ENCODE results near the gene TPCN2. TPM values are rescaled to one million over a fixed set of nuclear protein-coding genes. Genes with fewer than 3 reads are reported as not detected.
A peak's percentile ranks its signal among the peaks of the same experiment; 100 is the strongest.

The TPCN2 gene
- polyA plus RNA-seq, 3 donors: 29.3 to 52.8 (median 31.5) TPM

GRCh38 chr11:69092263-69092662, 43.5 kb downstream of the TPCN2 start:
- Histone ChIP-seq H3K4me3 (replicated peaks in 1 of 3; ENCODE audit: low read depth in 2 of 3, low read length in 3 of 3) (no peak overlapping the region), H3K4me2 (replicated peaks; ENCODE audit: extremely low read depth, low read length, poor library complexity, severe bottlenecking) (no peak overlapping the region), H3K4me1 (ENCODE audit: control insufficient read depth in 1 of 2, insufficient read depth in 2 of 2, low read length in 2 of 2) (no peaks in the 10 kb centered on the region), H3K27me3 (ENCODE audit: control insufficient read depth in 2 of 2, insufficient read depth in 2 of 2, low read length in 2 of 2) (no peaks in the 10 kb centered on the region), H3K79me2 (ENCODE audit: insufficient read depth, low read length) (no peaks in the 10 kb centered on the region), H4K20me1 (ENCODE audit: insufficient read depth, low read length) (peaks cover 84% of the 10 kb centered on the region), H3K36me3 (replicated peaks in 1 of 2; ENCODE audit: control insufficient read depth in 1 of 2, insufficient read depth in 2 of 2, low read length in 2 of 2) (peaks cover 45 to 56% of the 10 kb centered on the region in 2 donors), H2AFZ (ENCODE audit: insufficient read depth, low read depth, low read length, poor library complexity, severe bottlenecking) (no peak overlapping the region), H3K9ac (ENCODE audit: insufficient read depth, low read length, poor library complexity, severe bottlenecking) (no peak overlapping the region), H3K27ac (ENCODE audit: low read depth in 1 of 2, low read length in 2 of 2) (no peak overlapping the region), H3K9me3 (replicated peaks in 1 of 2; ENCODE audit: control insufficient read depth in 1 of 2, insufficient read depth in 1 of 2, low read length in 2 of 2) (no peaks in the 10 kb centered on the region)
- Mint-ChIP-seq H3K27me3 (ENCODE audit: low read depth in 3 of 3) (peaks cover 3 to 5% (median 3%) of the 10 kb centered on the region in 3 donors), H3K9me3 (peaks cover 0 to 6% (median 0%) of the 10 kb centered on the region in 7 donors), H3K4me3 (no peak overlapping the region), H3K36me3 (peaks cover 53 to 55% of the 10 kb centered on the region in 2 donors), H3K27ac (no peak overlapping the region), H3K4me1 (peaks cover 8% of the 10 kb centered on the region)
- DNase-seq: no peak
- intact Hi-C loops (cut with micrococcal nuclease): no loop called here
- 90% methylated on average over 8 of the region's 18 CpGs for WGBS (ENCODE audit: insufficient coverage)
- TF ChIP-seq CTCF (IDR thresholded peaks at IDR 0.05): no peak

DNA sequence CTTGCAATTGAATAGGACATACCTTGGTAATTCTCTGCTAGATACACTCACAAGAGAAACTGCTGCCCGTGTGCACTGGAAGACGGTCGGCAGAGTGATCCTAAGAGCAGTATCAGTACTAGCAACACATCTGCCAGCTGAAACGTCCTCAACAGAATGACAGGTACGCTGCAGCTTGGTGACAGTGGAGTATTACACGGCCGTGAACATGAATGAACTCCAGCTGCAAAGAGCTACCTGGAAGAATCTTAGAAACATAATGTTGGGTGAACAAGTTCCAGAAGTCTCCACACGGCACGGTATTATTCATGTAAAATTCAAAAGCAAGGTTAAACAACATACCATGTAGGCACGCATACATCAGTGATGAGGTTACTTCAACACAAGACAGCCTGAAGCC, 44.4 kb downstream of the TPCN2 start:
- Histone ChIP-seq H3K4me2 (replicated peaks; ENCODE audit: extremely low read depth, low read length, poor library complexity, severe bottlenecking) (no peak overlapping the region), H4K20me1 (ENCODE audit: insufficient read depth, low read length) (peaks cover 84% of the 10 kb centered on the region), H3K4me1 (ENCODE audit: control insufficient read depth in 1 of 2, insufficient read depth in 2 of 2, low read length in 2 of 2) (no peaks in the 10 kb centered on the region), H3K4me3 (replicated peaks in 1 of 3; ENCODE audit: low read depth in 2 of 3, low read length in 3 of 3) (no peak overlapping the region), H3K27ac (ENCODE audit: low read depth in 1 of 2, low read length in 2 of 2) (no peak overlapping the region), H3K9ac (ENCODE audit: insufficient read depth, low read length, poor library complexity, severe bottlenecking) (no peak overlapping the region), H2AFZ (ENCODE audit: insufficient read depth, low read depth, low read length, poor library complexity, severe bottlenecking) (no peak overlapping the region), H3K36me3 (replicated peaks in 1 of 2; ENCODE audit: control insufficient read depth in 1 of 2, insufficient read depth in 2 of 2, low read length in 2 of 2) (peaks cover 37 to 48% of the 10 kb centered on the region in 2 donors), H3K79me2 (ENCODE audit: insufficient read depth, low read length) (no peaks in the 10 kb centered on the region), H3K9me3 (replicated peaks in 1 of 2; ENCODE audit: control insufficient read depth in 1 of 2, insufficient read depth in 1 of 2, low read length in 2 of 2) (no peaks in the 10 kb centered on the region), H3K27me3 (ENCODE audit: control insufficient read depth in 2 of 2, insufficient read depth in 2 of 2, low read length in 2 of 2) (no peaks in the 10 kb centered on the region)
- 87% methylated on average over 9 of the region's 10 CpGs for WGBS (ENCODE audit: insufficient coverage)
- Mint-ChIP-seq H3K4me3 (no peak overlapping the region), H3K9me3 (peaks cover 0 to 6% (median 0%) of the 10 kb centered on the region in 7 donors), H3K36me3 (peaks cover 44 to 46% of the 10 kb centered on the region in 2 donors), H3K27me3 (ENCODE audit: low read depth in 3 of 3) (peaks cover 3 to 6% (median 3%) of the 10 kb centered on the region in 3 donors), H3K4me1 (peaks cover 8% of the 10 kb centered on the region), H3K27ac (peak overlapping the region in 1 of 7 donors; percentile 2)
- no peak for TF ChIP-seq CTCF (IDR thresholded peaks at IDR 0.05)
- DNase-seq: no peak
- intact Hi-C loops (cut with micrococcal nuclease): no loop called here
